NCI-H1092 (cell line): ENCODE measurements around the gene SPEM2.
"Not testable (repeated sequence)": the region's sequence is repeated elsewhere in the genome, so short reads cannot be mapped to it uniquely, and the experiment has no call there.

ENCODE experiments used
- DNase-seq: peaks from one replicate; lab custom pipeline; 2025; lab: John Stamatoyannopoulos, UW

The SPEM2 gene

GRCh38 chr17:7442142-7442541 lies 16.7 kb downstream of the SPEM2 start:
- DNase-seq: no peak

- DNase-seq: no peak
Observed at GRCh38 chr17:7443499-7444485, 18.4 kb downstream of the SPEM2 start.

GRCh38 chr17:7444682-7445618 lies 19.5 kb downstream of the SPEM2 start, which contains the start of gene CHRNB1:
CHRNB1 (plus strand) TSS chr17:7445061; CDS start chr17:7445128, 67 bp downstream.
- no peak for DNase-seq

- no peak for DNase-seq
Observed at GRCh38 chr17:7445619-7445968, 20.2 kb downstream of the SPEM2 start.

GRCh38 chr17:7448461-7448860 lies 23.0 kb downstream of the SPEM2 start:
- DNase-seq: no peak

- no peak for DNase-seq
Observed at GRCh38 chr17:7459961-7460545, 34.6 kb downstream of the SPEM2 start.

- no peak for DNase-seq
Observed at GRCh38 chr17:7460850-7461660, 35.6 kb downstream of the SPEM2 start.

GRCh38 chr17:7462474-7463371 lies 37.3 kb downstream of the SPEM2 start:
- no peak for DNase-seq

GRCh38 chr17:7463372-7463846 lies 38.0 kb downstream of the SPEM2 start:
- DNase-seq: no peak

- no peak for DNase-seq
Observed at GRCh38 chr17:7464081-7464480, 38.7 kb downstream of the SPEM2 start.

- DNase-seq: no peak
Observed at GRCh38 chr17:7465597-7466275, 40.3 kb downstream of the SPEM2 start.

GRCh38 chr17:7466318-7466638 lies 40.9 kb downstream of the SPEM2 start:
- DNase-seq: no peak

- DNase-seq: no peak
Observed at GRCh38 chr17:7466639-7467341, 41.4 kb downstream of the SPEM2 start.

- no peak for DNase-seq
Observed at GRCh38 chr17:7467498-7467897, 42.1 kb downstream of the SPEM2 start.

GRCh38 chr17:7468290-7468689 lies 42.9 kb downstream of the SPEM2 start:
- no peak for DNase-seq

- no peak for DNase-seq
Observed at GRCh38 chr17:7468804-7469389, 43.5 kb downstream of the SPEM2 start.

- DNase-seq: not testable (repeated sequence)
Observed at GRCh38 chr17:7469843-7470242, 44.4 kb downstream of the SPEM2 start.

- DNase-seq: not testable (repeated sequence)
Observed at GRCh38 chr17:7470457-7470973, 45.1 kb downstream of the SPEM2 start.
